Hepatocyte (in vitro differentiated cells): ENCODE results near the gene GZMH. TPM values are rescaled to one million over a fixed set of nuclear protein-coding genes. Genes with fewer than 3 reads are reported as not detected.
"Not testable (repeated sequence)": the region's sequence is repeated elsewhere in the genome, so short reads cannot be mapped to it uniquely, and the experiment has no call there.

Experiments used
- DNase-seq: peaks from one replicate; pipeline ENCODE4 v3.0.0-alpha.2; 2016; ENCODE audit warnings: low spot score
- H2AFZ ChIP-seq: fragments of 200-600 bp; sonication (generic); 2 replicates; pipeline ENCODE4 v1.6.0; 2016; ENCODE audit warnings: antibody characterized with exemption, mild to moderate bottlenecking
- H3K27ac ChIP-seq: fragments of 200-600 bp; sonication (generic); 2 replicates; pipeline ENCODE4 v1.5.1; 2016; ENCODE audit warnings: mild to moderate bottlenecking
- H3K27me3 ChIP-seq: fragments of 200-600 bp; sonication (generic); 2 replicates; pipeline ENCODE4 v1.6.1; 2016
- H3K36me3 ChIP-seq: fragments of 200-600 bp; sonication (generic); replicated peaks from 2 replicates; pipeline ENCODE4 v1.5.1; 2016; ENCODE audit warnings: low read depth; ENCODE audit not compliant: insufficient read depth
- H3K4me1 ChIP-seq: fragments of 200-600 bp; sonication (generic); 2 replicates; pipeline ENCODE4 v1.5.1; 2016; ENCODE audit warnings: mild to moderate bottlenecking, moderate library complexity; ENCODE audit not compliant: insufficient read depth
- H3K4me2 ChIP-seq: fragments of 200-600 bp; sonication (generic); 2 replicates; pipeline ENCODE4 v1.6.0; 2016
- H3K4me3 ChIP-seq: fragments of 200-600 bp; sonication (generic); 2 replicates; pipeline ENCODE4 v1.5.1; 2016; ENCODE audit warnings: mild to moderate bottlenecking
- H3K79me2 ChIP-seq: fragments of 200-600 bp; sonication (generic); 2 replicates; pipeline ENCODE4 v1.6.0; 2017; ENCODE audit warnings: mild to moderate bottlenecking
- H3K9me2 ChIP-seq: fragments of 200-600 bp; sonication (generic); replicated peaks from 2 replicates; pipeline ENCODE4 v1.6.0; 2017; ENCODE audit warnings: mild to moderate bottlenecking; ENCODE audit not compliant: insufficient read depth
- H3K9me3 ChIP-seq: fragments of 200-600 bp; sonication (generic); 2 replicates; pipeline ENCODE4 v1.5.1; 2016; ENCODE audit warnings: low read depth, mild to moderate bottlenecking
- H4K20me1 ChIP-seq: fragments of 200-600 bp; sonication (generic); 2 replicates; pipeline ENCODE4 v1.6.0; 2016; ENCODE audit warnings: mild to moderate bottlenecking; ENCODE audit not compliant: insufficient read depth, poor library complexity, severe bottlenecking
- EZH2 ChIP-seq: fragments of 200-600 bp; sonication (generic); IDR thresholded peaks from 2 replicates; pipeline ENCODE4 v1.6.1; 2016; ENCODE audit warnings: antibody characterized with exemption, mild to moderate bottlenecking, borderline replicate concordance
- EZH2phosphoT487 ChIP-seq: fragments of 200-600 bp; sonication (generic); IDR thresholded peaks from one replicate; pipeline ENCODE4 v1.6.1; 2018; ENCODE audit warnings: antibody characterized with exemption, mild to moderate bottlenecking, low read depth, moderate library complexity; ENCODE audit not compliant: unreplicated experiment, severe bottlenecking
- WGBS: methylation state at CpG from one replicate; pipeline ENCODE4 v1.1.6; 2016; ENCODE audit warnings: low lambda C conversion rate; ENCODE audit errors: missing lambda C conversion rate; 5-methylcytosine and 5-hydroxymethylcytosine counted together
- polyA plus RNA-seq: library from polyadenylated mRNA; unstranded; fragments of >200 nt; fragmentation: Nextera tagmentation; extraction: Ambion mirVana; gene quantifications from 2 replicates; pipeline ENCODE4 v1.2.1, GENCODE V29; 2016
- total RNA-seq: library from RNA; depleted of rRNA; stranded (reverse); fragments of >200 nt; gene quantifications from 2 replicates; pipeline ENCODE4 v1.2.3, GENCODE V29; 2014
- TF ChIP-seq, protein P1 (sequence below): fragments of 200-600 bp; sonication (generic); IDR thresholded peaks from 2 replicates; pipeline ENCODE4 v1.5.1; 2016; ENCODE audit warnings: antibody characterized with exemption, mild to moderate bottlenecking; ENCODE audit not compliant: poor library complexity

GZMH gene, protein sequence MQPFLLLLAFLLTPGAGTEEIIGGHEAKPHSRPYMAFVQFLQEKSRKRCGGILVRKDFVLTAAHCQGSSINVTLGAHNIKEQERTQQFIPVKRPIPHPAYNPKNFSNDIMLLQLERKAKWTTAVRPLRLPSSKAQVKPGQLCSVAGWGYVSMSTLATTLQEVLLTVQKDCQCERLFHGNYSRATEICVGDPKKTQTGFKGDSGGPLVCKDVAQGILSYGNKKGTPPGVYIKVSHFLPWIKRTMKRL
- total RNA-seq (not detected in 2 replicates), polyA plus RNA-seq (not detected in 2 replicates)

DNA sequence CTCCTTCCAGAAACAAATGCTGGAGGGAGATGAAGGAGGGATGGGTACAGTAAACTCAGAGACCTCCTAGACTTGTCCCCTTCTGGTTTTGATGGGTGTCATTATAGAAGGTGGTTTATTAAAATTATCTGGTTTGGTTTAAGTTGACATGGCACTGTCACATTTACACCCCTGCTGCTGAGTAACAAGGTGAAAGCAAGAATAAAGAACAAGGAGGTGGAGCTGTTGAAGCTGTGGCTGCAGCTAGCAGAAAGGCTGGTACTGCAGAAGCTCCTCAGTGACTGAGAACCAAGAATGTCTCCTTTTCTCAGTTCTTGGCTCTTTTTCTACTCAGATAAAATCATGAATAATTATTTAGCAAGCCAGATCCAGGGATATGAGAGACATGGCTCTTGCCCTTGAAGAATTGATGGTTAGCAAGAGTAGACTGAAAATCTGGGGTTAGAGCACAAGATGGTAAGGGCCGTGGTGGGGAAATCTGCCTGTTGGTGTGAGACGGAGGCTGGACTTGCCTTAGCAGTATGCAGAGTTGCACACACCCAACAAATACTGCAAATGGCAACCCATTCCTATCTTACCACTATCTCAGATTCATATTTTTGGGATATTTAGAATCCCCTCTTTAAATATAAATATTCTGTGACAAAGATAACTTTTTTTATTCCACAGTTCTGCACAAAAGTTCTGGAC is at the start of gene GZMH:
TSS of gene GZMH (minus strand) at position 31 of the 690 bp plus-strand sequence. CDS start 72 bp downstream, outside the sequence.
- H3K27me3 ChIP-seq, result no peaks in the 10 kb centered on the region
- no peak for TF ChIP-seq EZH2phosphoT487
- no peak for TF ChIP-seq EZH2
- TF ChIP-seq, protein P1, sequence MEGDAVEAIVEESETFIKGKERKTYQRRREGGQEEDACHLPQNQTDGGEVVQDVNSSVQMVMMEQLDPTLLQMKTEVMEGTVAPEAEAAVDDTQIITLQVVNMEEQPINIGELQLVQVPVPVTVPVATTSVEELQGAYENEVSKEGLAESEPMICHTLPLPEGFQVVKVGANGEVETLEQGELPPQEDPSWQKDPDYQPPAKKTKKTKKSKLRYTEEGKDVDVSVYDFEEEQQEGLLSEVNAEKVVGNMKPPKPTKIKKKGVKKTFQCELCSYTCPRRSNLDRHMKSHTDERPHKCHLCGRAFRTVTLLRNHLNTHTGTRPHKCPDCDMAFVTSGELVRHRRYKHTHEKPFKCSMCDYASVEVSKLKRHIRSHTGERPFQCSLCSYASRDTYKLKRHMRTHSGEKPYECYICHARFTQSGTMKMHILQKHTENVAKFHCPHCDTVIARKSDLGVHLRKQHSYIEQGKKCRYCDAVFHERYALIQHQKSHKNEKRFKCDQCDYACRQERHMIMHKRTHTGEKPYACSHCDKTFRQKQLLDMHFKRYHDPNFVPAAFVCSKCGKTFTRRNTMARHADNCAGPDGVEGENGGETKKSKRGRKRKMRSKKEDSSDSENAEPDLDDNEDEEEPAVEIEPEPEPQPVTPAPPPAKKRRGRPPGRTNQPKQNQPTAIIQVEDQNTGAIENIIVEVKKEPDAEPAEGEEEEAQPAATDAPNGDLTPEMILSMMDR, result no peak
- no peaks in the 10 kb centered on the region for H3K9me2 ChIP-seq
- no peaks in the 10 kb centered on the region for H3K4me1 ChIP-seq
- no peak within 1 kb of the TSS for H2AFZ ChIP-seq
- H3K9me3 ChIP-seq, result no peaks in the 10 kb centered on the region
- DNase-seq, result no peak
- no peaks in the 10 kb centered on the region for H3K79me2 ChIP-seq
- H4K20me1 ChIP-seq, result no peaks in the 10 kb centered on the region
- no peak within 1 kb of the TSS for H3K27ac ChIP-seq
- H3K4me2 ChIP-seq, result no peak within 1 kb of the TSS
- WGBS, result 91% methylated on average over 2 of the region's 2 CpGs
- no peak within 1 kb of the TSS for H3K4me3 ChIP-seq
- H3K36me3 ChIP-seq, result no peaks in the 10 kb centered on the region

DNA sequence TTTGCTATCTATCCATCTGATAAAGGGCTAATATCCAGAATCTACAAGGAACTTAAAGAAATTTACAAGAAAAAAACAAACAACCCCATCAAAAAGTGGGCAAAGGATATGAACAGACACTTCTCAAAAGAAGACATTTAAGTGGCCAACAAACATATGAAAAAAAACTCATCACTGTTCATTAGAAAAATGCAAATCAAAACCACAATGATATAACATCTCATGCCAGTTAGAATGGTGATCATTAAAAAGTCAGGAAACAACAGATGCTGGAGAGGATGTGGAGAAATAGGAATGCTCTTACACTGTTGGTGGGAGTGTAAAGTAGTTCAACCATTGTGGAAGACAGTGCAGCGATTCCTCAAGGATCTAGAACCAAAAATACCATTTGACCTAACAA is 38.9 kb upstream of the GZMH start:
- H3K4me3 ChIP-seq, H3K9me3 ChIP-seq, DNase-seq, H3K79me2 ChIP-seq, H3K9me2 ChIP-seq, H4K20me1 ChIP-seq, H3K36me3 ChIP-seq, H3K27ac ChIP-seq, H2AFZ ChIP-seq, H3K4me2 ChIP-seq, H3K4me1 ChIP-seq, H3K27me3 ChIP-seq: not testable (repeated sequence)
- 29% methylated on average over 1 of the region's 1 CpG for WGBS

DNA sequence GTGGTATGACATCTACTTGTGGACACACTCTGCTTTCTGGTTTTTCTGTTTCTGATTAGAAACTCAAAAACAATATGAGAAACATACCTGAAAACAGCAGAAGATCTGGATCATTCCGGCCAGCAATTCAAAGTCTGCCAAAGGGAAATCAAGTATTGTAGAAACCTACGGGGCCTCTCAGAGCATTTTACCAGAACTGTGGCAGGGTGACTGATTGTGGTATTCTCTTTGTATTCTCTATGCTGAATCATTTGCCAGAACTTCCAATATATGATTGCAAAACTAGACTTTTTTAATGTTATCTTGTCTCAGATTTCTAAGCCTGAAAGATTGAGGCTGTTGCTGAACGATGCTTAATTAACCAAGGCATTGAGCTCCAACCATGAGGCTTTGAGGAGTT is 30.4 kb upstream of the GZMH start:
- H3K4me1 ChIP-seq, result no peaks in the 10 kb centered on the region
- H3K4me2 ChIP-seq, result no peak overlapping the region
- no peak for DNase-seq
- no peaks in the 10 kb centered on the region for H4K20me1 ChIP-seq
- no peaks in the 10 kb centered on the region for H3K9me2 ChIP-seq
- no peaks in the 10 kb centered on the region for H3K36me3 ChIP-seq
- H3K27me3 ChIP-seq, result no peaks in the 10 kb centered on the region
- TF ChIP-seq, protein P1, result no peak
- TF ChIP-seq EZH2phosphoT487 (no peak), EZH2 (no peak)
- H3K4me3 ChIP-seq, result no peak overlapping the region
- 66% methylated on average over 3 of the region's 3 CpGs for WGBS
- H3K27ac ChIP-seq, result no peak overlapping the region
- H3K9me3 ChIP-seq, result no peaks in the 10 kb centered on the region
- H2AFZ ChIP-seq, result no peak overlapping the region
- H3K79me2 ChIP-seq, result no peaks in the 10 kb centered on the region

DNA sequence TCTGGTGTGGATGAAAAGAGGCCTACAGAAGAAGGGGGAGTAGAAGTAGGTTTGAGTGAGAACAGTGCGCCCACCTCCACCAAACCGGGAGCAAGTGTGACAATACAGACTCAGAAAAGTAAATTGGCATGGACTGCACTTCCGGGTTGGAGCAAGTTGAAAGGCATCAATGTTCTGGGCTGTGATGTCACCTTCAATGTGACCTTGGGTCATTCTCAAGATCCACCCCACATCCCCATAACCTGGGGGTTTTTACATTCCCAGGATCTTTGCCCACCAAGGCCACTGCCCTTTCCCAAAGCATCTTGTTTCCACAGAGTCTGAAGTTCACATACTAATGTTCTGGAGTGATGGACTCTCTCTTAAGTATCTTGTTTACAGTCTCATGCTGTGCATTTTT is 29.8 kb upstream of the GZMH start:
- Histone ChIP-seq H3K36me3 (no peaks in the 10 kb centered on the region), H3K27ac (no peak overlapping the region), H3K9me2 (no peaks in the 10 kb centered on the region), H3K4me1 (no peaks in the 10 kb centered on the region), H2AFZ (no peak overlapping the region), H4K20me1 (no peaks in the 10 kb centered on the region), H3K4me3 (no peak overlapping the region), H3K27me3 (no peaks in the 10 kb centered on the region), H3K79me2 (no peaks in the 10 kb centered on the region), H3K4me2 (no peak overlapping the region), H3K9me3 (no peaks in the 10 kb centered on the region)
- DNase-seq, result no peak
- 78% methylated on average over 3 of the region's 3 CpGs for WGBS
- TF ChIP-seq, protein P1, result no peak
- TF ChIP-seq EZH2phosphoT487, result no peak
- TF ChIP-seq EZH2, result no peak
